Neural progenitor cell (in vitro differentiated cells): Measurements from ENCODE around the gene KIF5B.

Source experiments
- EZH2 ChIP-seq: fragments of 200-600 bp; sonication (generic); IDR thresholded peaks from 2 replicates; pipeline ENCODE4 v1.6.1; 2017; ENCODE audit warnings: antibody characterized with exemption, mild to moderate bottlenecking, moderate library complexity
- EZH2phosphoT487 ChIP-seq: fragments of 200-600 bp; sonication (generic); IDR thresholded peaks from 2 replicates; pipeline ENCODE4 v1.6.1; 2017; ENCODE audit warnings: antibody characterized with exemption
- TF ChIP-seq, protein P1 (sequence below): fragments of 200-600 bp; sonication (generic); IDR thresholded peaks from 2 replicates; pipeline ENCODE4 v1.5.1; 2017; ENCODE audit warnings: antibody characterized with exemption, mild to moderate bottlenecking

GRCh38 chr10:32093650-32094049, 37.4 kb upstream of the KIF5B start:
- TF ChIP-seq, protein P1, sequence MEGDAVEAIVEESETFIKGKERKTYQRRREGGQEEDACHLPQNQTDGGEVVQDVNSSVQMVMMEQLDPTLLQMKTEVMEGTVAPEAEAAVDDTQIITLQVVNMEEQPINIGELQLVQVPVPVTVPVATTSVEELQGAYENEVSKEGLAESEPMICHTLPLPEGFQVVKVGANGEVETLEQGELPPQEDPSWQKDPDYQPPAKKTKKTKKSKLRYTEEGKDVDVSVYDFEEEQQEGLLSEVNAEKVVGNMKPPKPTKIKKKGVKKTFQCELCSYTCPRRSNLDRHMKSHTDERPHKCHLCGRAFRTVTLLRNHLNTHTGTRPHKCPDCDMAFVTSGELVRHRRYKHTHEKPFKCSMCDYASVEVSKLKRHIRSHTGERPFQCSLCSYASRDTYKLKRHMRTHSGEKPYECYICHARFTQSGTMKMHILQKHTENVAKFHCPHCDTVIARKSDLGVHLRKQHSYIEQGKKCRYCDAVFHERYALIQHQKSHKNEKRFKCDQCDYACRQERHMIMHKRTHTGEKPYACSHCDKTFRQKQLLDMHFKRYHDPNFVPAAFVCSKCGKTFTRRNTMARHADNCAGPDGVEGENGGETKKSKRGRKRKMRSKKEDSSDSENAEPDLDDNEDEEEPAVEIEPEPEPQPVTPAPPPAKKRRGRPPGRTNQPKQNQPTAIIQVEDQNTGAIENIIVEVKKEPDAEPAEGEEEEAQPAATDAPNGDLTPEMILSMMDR: no peak
- TF ChIP-seq EZH2 (no peak), EZH2phosphoT487 (no peak)
